IMR-90 (cell line): Measurements from ENCODE around the gene HAGH.

Experiments used
- BHLHE40 ChIP-seq: fragments of 150-350 bp; IDR thresholded peaks from 2 replicates; pipeline ENCODE4 v1.6.1; 2016; ENCODE audit warnings: mild to moderate bottlenecking, low read depth, low read length
- MAFK ChIP-seq: IDR thresholded peaks from 2 replicates; pipeline ENCODE4 v1.6.1; 2012; ENCODE audit warnings: low read depth, low read length, improper control_type of control experiment
- MAZ ChIP-seq: IDR thresholded peaks from 2 replicates; pipeline ENCODE4 v1.6.1; 2012; ENCODE audit warnings: low read depth, mild to moderate bottlenecking, low read length, improper control_type of control experiment, moderate library complexity, borderline replicate concordance
- MXI1 ChIP-seq: IDR thresholded peaks from 2 replicates; pipeline ENCODE4 v1.6.1; 2012; ENCODE audit warnings: low read depth, mild to moderate bottlenecking, low read length, moderate library complexity, borderline replicate concordance
- POLR2A ChIP-seq: IDR thresholded peaks from 2 replicates; pipeline ENCODE4 v1.6.1; 2012; ENCODE audit warnings: mild to moderate bottlenecking, low read depth, low read length
- RAD21 ChIP-seq: IDR thresholded peaks from 2 replicates; pipeline ENCODE4 v1.6.1; 2012; ENCODE audit warnings: low read length, improper control_type of control experiment
- RFX5 ChIP-seq: IDR thresholded peaks from 2 replicates; pipeline ENCODE4 v1.8.0; 2012; ENCODE audit warnings: low read depth, mild to moderate bottlenecking, low read length, moderate library complexity
- TF ChIP-seq, protein P1 (sequence below): conservative IDR thresholded peaks from 2 replicates; pipeline ENCODE4 v1.5.1; 2012; ENCODE audit warnings: mild to moderate bottlenecking, low read depth, low read length, improper control_type of control experiment
- TF ChIP-seq, protein P2 (sequence below): fragments of 150-350 bp; IDR thresholded peaks from 2 replicates; pipeline ENCODE4 v1.6.1; 2017; ENCODE audit warnings: mild to moderate bottlenecking, antibody characterized with exemption, low read length, low read depth

DNA sequence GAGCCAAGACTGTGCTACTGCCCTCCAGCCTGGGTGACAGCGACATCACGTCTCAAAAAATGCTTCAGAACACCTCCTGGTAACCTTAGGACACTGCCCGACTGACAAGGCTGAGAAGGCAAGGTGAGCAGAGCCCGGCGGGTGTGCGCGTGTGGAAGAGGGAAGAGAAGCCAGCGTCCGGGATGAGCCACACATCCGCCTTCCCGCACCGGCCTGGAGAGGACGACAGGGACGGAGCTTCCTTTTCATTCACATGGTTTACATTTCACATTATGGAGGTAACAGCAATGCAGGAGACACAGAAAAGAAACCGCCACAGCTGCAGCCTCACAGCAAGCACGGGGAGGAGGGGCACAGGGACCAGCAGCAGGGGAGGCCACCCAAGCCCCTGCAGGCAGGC is 16.5 kb downstream of the HAGH start:
- TF ChIP-seq, protein P1, sequence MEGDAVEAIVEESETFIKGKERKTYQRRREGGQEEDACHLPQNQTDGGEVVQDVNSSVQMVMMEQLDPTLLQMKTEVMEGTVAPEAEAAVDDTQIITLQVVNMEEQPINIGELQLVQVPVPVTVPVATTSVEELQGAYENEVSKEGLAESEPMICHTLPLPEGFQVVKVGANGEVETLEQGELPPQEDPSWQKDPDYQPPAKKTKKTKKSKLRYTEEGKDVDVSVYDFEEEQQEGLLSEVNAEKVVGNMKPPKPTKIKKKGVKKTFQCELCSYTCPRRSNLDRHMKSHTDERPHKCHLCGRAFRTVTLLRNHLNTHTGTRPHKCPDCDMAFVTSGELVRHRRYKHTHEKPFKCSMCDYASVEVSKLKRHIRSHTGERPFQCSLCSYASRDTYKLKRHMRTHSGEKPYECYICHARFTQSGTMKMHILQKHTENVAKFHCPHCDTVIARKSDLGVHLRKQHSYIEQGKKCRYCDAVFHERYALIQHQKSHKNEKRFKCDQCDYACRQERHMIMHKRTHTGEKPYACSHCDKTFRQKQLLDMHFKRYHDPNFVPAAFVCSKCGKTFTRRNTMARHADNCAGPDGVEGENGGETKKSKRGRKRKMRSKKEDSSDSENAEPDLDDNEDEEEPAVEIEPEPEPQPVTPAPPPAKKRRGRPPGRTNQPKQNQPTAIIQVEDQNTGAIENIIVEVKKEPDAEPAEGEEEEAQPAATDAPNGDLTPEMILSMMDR: no peak
- TF ChIP-seq POLR2A (no peak), RAD21 (no peak), MXI1 (no peak), RFX5 (no peak), MAZ (no peak), MAFK (no peak), BHLHE40 (no peak)
- TF ChIP-seq, protein P2, sequence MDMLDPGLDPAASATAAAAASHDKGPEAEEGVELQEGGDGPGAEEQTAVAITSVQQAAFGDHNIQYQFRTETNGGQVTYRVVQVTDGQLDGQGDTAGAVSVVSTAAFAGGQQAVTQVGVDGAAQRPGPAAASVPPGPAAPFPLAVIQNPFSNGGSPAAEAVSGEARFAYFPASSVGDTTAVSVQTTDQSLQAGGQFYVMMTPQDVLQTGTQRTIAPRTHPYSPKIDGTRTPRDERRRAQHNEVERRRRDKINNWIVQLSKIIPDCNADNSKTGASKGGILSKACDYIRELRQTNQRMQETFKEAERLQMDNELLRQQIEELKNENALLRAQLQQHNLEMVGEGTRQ: no peak
